ENCODE measurements around the gene MGMT. TPM values are rescaled to one million over a fixed set of nuclear protein-coding genes. Genes with fewer than 3 reads are reported as not detected.

Gene MGMT
- total and polyA plus RNA-seq, 9 donors, result 4.5 to 53.3 (median 25.4) TPM

GRCh38 chr10:129741280-129741977 is 274.4 kb downstream of the MGMT start:
- no peaks in the 10 kb centered on the region for H3K27me3 ChIP-seq
- no peak overlapping the region for H3K4me3 ChIP-seq
- TF ChIP-seq EP300 (IDR thresholded peaks at IDR 0.05) (no peak), POLR2A (IDR thresholded peaks at IDR 0.05) (no peak), CTCF (IDR thresholded peaks at IDR 0.05) (no peak)
- no peaks in the 10 kb centered on the region for H3K36me3 ChIP-seq
- intact Hi-C loops (cut with DNase I), result no loop called here
- H3K27ac ChIP-seq, result no peak overlapping the region
- WGBS, 3 donors, result 92 to 98% (median 93%) methylated on average over 19 of the region's 19 CpGs
- H3K9me3 ChIP-seq, result no peaks in the 10 kb centered on the region
- no peak for DNase-seq
- no peaks in the 10 kb centered on the region for H3K4me1 ChIP-seq (ENCODE audit: insufficient read depth)

- Histone ChIP-seq H3K27ac (no peak overlapping the region), H3K4me3 (no peak overlapping the region), H3K27me3 (no peaks in the 10 kb centered on the region), H3K4me1 (ENCODE audit: insufficient read depth) (no peaks in the 10 kb centered on the region), H3K36me3 (no peaks in the 10 kb centered on the region), H3K9me3 (no peaks in the 10 kb centered on the region)
- DNase-seq, result no peak
- WGBS, 3 donors, result 95 to 97% (median 96%) methylated on average over 15 to 19 of the region's 19 CpGs
- intact Hi-C loops (cut with DNase I), result no loop called here
- TF ChIP-seq EP300 (IDR thresholded peaks at IDR 0.05) (no peak), POLR2A (IDR thresholded peaks at IDR 0.05) (no peak), CTCF (IDR thresholded peaks at IDR 0.05) (no peak)
Observed at GRCh38 chr10:129741978-129742741, 275.1 kb downstream of the MGMT start.

- WGBS, 3 donors, result 97 to 98% (median 98%) methylated on average over 30 of the region's 30 CpGs
- no peaks in the 10 kb centered on the region for H3K9me3 ChIP-seq
- intact Hi-C loops (cut with DNase I), result no loop called here
Observed at GRCh38 chr10:129742742-129743550, 275.9 kb downstream of the MGMT start.

More at GRCh38 chr10:129742742-129743550, 275.9 kb downstream of the MGMT start:
- Histone ChIP-seq H3K27ac (no peak overlapping the region), H3K4me1 (ENCODE audit: insufficient read depth) (no peaks in the 10 kb centered on the region), H3K27me3 (no peaks in the 10 kb centered on the region), H3K4me3 (no peak overlapping the region), H3K36me3 (no peaks in the 10 kb centered on the region)
- TF ChIP-seq CTCF (IDR thresholded peaks at IDR 0.05), result no peak
- no peak for TF ChIP-seq EP300 (IDR thresholded peaks at IDR 0.05)
- no peak for TF ChIP-seq POLR2A (IDR thresholded peaks at IDR 0.05)
- DNase-seq, result no peak

All from ovary (tissue), 9 donors.